ENCODE results near the gene DOCK10.

The DOCK10 gene

GRCh38 chr2:225069966-225070365 is 27.7 kb upstream of the DOCK10 start:
- H3K4me3 ChIP-seq (ENCODE audit: low read depth, low read length) = no peak overlapping the region
- DNase-seq (ENCODE audit: low read depth) = no peak
- TF ChIP-seq, protein P1, sequence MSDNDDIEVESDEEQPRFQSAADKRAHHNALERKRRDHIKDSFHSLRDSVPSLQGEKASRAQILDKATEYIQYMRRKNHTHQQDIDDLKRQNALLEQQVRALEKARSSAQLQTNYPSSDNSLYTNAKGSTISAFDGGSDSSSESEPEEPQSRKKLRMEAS (IDR thresholded peaks at IDR 0.05; ENCODE audit: low read depth, low read length) = no peak
- TF ChIP-seq MYC (IDR thresholded peaks at IDR 0.05; ENCODE audit: low read depth, low read length) (no peak), POLR2A (IDR thresholded peaks at IDR 0.05; ENCODE audit: extremely low read depth, insufficient read length) (no peak)
- TF ChIP-seq, protein P2, sequence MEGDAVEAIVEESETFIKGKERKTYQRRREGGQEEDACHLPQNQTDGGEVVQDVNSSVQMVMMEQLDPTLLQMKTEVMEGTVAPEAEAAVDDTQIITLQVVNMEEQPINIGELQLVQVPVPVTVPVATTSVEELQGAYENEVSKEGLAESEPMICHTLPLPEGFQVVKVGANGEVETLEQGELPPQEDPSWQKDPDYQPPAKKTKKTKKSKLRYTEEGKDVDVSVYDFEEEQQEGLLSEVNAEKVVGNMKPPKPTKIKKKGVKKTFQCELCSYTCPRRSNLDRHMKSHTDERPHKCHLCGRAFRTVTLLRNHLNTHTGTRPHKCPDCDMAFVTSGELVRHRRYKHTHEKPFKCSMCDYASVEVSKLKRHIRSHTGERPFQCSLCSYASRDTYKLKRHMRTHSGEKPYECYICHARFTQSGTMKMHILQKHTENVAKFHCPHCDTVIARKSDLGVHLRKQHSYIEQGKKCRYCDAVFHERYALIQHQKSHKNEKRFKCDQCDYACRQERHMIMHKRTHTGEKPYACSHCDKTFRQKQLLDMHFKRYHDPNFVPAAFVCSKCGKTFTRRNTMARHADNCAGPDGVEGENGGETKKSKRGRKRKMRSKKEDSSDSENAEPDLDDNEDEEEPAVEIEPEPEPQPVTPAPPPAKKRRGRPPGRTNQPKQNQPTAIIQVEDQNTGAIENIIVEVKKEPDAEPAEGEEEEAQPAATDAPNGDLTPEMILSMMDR (IDR thresholded peaks at IDR 0.05; ENCODE audit: low read depth, low read length) = no peak

GRCh38 chr2:225069477-225069876 is 27.2 kb upstream of the DOCK10 start:
- TF ChIP-seq POLR2A (IDR thresholded peaks at IDR 0.05; ENCODE audit: extremely low read depth, insufficient read length) (no peak), MYC (IDR thresholded peaks at IDR 0.05; ENCODE audit: low read depth, low read length) (no peak)
- TF ChIP-seq, protein P1 (IDR thresholded peaks at IDR 0.05; ENCODE audit: low read depth, low read length) = no peak
- TF ChIP-seq, protein P2 (IDR thresholded peaks at IDR 0.05; ENCODE audit: low read depth, low read length) = no peak
- H3K4me3 ChIP-seq (ENCODE audit: low read depth, low read length) = no peak overlapping the region
- no peak for DNase-seq (ENCODE audit: low read depth)

DNA sequence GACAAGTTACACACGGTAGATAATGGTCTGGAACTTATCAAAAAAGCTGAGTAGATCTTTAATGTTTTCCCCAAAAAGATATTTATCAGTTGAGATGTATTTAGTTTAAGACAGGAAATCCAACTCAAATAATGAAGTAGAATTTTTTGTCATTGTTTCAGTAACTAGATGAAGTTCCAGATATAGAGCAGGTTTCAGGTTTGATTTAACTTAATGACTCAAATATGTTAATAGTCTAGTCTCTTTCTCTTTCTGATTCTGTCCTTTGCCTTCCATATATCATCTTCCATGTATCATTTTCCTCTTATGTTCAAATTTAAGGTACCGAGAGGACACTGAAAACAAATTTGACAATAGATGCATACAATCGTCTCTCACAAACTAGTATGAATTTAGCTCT is 23.6 kb upstream of the DOCK10 start:
- DNase-seq (ENCODE audit: low read depth) = no peak
- no peak for TF ChIP-seq MYC (IDR thresholded peaks at IDR 0.05; ENCODE audit: low read depth, low read length)
- TF ChIP-seq, protein P1 (IDR thresholded peaks at IDR 0.05; ENCODE audit: low read depth, low read length) = no peak
- TF ChIP-seq POLR2A (IDR thresholded peaks at IDR 0.05; ENCODE audit: extremely low read depth, insufficient read length) = no peak
- TF ChIP-seq, protein P2 (IDR thresholded peaks at IDR 0.05; ENCODE audit: low read depth, low read length) = no peak
- no peak overlapping the region for H3K4me3 ChIP-seq (ENCODE audit: low read depth, low read length)

GRCh38 chr2:225064928-225065327 is 22.7 kb upstream of the DOCK10 start:
- H3K4me3 ChIP-seq (ENCODE audit: low read depth, low read length) = no peak overlapping the region
- TF ChIP-seq, protein P2 (IDR thresholded peaks at IDR 0.05; ENCODE audit: low read depth, low read length) = no peak
- no peak for TF ChIP-seq POLR2A (IDR thresholded peaks at IDR 0.05; ENCODE audit: extremely low read depth, insufficient read length)
- TF ChIP-seq, protein P1 (IDR thresholded peaks at IDR 0.05; ENCODE audit: low read depth, low read length) = no peak
- TF ChIP-seq MYC (IDR thresholded peaks at IDR 0.05; ENCODE audit: low read depth, low read length) = no peak
- DNase-seq (ENCODE audit: low read depth) = no peak

GRCh38 chr2:225064362-225064761 is 22.1 kb upstream of the DOCK10 start:
- no peak for DNase-seq (ENCODE audit: low read depth)
- TF ChIP-seq, protein P2 (IDR thresholded peaks at IDR 0.05; ENCODE audit: low read depth, low read length) = no peak
- no peak for TF ChIP-seq MYC (IDR thresholded peaks at IDR 0.05; ENCODE audit: low read depth, low read length)
- no peak for TF ChIP-seq POLR2A (IDR thresholded peaks at IDR 0.05; ENCODE audit: extremely low read depth, insufficient read length)
- TF ChIP-seq, protein P1 (IDR thresholded peaks at IDR 0.05; ENCODE audit: low read depth, low read length) = no peak

More at GRCh38 chr2:225064362-225064761, 22.1 kb upstream of the DOCK10 start:
- no peak overlapping the region for H3K4me3 ChIP-seq (ENCODE audit: low read depth, low read length)
